AG09319 (cell line): ENCODE measurements around the gene OVCH1.
A peak's percentile ranks its signal among the peaks of the same experiment; 100 is the strongest.
"Not testable (repeated sequence)": the region's sequence is repeated elsewhere in the genome, so short reads cannot be mapped to it uniquely, and the experiment has no call there.

ENCODE experiments used
- DNase-seq: peaks from one replicate; pipeline ENCODE4 v3.0.0-alpha.2; 2010; ENCODE audit warnings: low read depth; ENCODE audit errors: extremely low read depth
- TF ChIP-seq, protein P1 (sequence below): IDR thresholded peaks from 2 replicates; pipeline ENCODE4 v1.5.1; 2011; ENCODE audit warnings: low read depth, mild to moderate bottlenecking, inconsistent platforms, low read length, moderate library complexity

OVCH1 gene

DNA sequence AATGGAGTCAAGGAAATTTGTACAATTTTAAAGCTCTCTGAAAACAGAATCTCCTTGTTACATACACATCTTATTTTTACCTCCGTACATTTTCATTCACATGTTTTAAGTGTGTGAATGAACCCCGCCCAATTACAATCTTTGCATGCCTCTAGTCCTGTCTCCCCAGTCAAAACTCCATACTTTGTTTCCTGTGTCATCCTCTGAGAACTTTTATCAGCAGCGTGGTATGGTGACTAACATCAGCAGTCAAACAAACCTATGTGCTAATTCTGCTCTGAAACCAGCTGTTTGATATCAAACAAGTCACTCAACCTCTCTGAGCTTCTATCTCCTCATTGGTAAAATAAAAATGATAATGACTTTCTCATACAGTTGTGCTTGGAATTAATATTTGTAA is 100.7 kb downstream of the OVCH1 start:
- TF ChIP-seq, protein P1, sequence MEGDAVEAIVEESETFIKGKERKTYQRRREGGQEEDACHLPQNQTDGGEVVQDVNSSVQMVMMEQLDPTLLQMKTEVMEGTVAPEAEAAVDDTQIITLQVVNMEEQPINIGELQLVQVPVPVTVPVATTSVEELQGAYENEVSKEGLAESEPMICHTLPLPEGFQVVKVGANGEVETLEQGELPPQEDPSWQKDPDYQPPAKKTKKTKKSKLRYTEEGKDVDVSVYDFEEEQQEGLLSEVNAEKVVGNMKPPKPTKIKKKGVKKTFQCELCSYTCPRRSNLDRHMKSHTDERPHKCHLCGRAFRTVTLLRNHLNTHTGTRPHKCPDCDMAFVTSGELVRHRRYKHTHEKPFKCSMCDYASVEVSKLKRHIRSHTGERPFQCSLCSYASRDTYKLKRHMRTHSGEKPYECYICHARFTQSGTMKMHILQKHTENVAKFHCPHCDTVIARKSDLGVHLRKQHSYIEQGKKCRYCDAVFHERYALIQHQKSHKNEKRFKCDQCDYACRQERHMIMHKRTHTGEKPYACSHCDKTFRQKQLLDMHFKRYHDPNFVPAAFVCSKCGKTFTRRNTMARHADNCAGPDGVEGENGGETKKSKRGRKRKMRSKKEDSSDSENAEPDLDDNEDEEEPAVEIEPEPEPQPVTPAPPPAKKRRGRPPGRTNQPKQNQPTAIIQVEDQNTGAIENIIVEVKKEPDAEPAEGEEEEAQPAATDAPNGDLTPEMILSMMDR = no peak
- no peak for DNase-seq

GRCh38 chr12:29395356-29395755 is 102.1 kb downstream of the OVCH1 start:
- DNase-seq = no peak
- TF ChIP-seq, protein P1 = no peak

DNA sequence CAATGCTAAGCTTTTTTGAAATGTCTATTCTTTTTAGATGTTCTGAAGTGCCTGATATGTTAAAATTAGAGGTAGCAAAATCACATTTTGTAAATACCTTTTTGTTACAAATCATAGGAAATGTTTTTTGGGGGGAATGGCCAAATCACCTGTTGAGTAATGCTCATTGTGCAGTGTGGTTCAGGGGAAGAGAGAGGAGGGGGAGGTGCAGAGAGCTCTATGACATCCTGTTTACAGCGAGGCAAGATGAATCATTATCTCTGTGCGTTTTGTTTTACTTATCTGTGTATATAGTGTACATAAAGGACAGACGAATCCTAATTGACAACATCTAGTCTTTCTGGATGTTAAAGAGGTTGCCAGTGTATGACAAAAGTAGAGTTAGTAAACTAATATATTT is 107.1 kb downstream of the OVCH1 start:
- DNase-seq = not testable (repeated sequence)

GRCh38 chr12:29389295-29389919 is 108.1 kb downstream of the OVCH1 start:
- TF ChIP-seq, protein P1 = no peak
- DNase-seq = no peak

DNA sequence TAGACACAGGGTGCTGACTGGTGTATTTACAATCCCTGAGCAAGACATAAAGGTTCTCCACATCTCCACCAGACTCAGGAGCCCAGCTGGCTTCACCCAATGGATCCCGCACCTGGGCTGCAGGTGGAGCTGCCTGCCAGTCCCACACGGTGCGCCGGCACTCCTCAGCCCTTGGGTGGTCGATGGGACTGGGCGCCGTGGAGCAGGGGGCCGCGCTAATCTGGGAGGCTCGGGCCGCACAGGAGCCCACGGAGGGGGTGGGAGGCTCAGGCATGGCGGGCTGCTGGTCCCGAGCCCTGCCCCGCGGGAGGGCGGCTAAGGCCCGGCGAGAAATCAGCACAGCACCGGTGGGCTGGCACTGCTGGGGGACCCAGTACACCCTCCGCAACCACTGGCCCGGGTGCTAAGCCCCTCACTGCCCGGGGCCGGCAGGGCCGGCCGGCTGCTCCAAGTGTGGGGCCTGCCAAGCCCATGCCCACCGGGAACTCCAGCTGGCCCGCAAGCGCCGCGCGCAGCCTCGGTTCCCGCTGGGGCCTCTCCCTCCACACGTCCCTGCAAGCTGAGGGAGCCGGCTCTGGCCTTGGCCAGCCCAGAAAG is 111.3 kb downstream of the OVCH1 start:
- not testable (repeated sequence) for DNase-seq

GRCh38 chr12:29385194-29385593 is 112.3 kb downstream of the OVCH1 start:
- not testable (repeated sequence) for DNase-seq

GRCh38 chr12:29382251-29382650 is 115.2 kb downstream of the OVCH1 start:
- TF ChIP-seq, protein P1 = no peak
- no peak for DNase-seq

DNA sequence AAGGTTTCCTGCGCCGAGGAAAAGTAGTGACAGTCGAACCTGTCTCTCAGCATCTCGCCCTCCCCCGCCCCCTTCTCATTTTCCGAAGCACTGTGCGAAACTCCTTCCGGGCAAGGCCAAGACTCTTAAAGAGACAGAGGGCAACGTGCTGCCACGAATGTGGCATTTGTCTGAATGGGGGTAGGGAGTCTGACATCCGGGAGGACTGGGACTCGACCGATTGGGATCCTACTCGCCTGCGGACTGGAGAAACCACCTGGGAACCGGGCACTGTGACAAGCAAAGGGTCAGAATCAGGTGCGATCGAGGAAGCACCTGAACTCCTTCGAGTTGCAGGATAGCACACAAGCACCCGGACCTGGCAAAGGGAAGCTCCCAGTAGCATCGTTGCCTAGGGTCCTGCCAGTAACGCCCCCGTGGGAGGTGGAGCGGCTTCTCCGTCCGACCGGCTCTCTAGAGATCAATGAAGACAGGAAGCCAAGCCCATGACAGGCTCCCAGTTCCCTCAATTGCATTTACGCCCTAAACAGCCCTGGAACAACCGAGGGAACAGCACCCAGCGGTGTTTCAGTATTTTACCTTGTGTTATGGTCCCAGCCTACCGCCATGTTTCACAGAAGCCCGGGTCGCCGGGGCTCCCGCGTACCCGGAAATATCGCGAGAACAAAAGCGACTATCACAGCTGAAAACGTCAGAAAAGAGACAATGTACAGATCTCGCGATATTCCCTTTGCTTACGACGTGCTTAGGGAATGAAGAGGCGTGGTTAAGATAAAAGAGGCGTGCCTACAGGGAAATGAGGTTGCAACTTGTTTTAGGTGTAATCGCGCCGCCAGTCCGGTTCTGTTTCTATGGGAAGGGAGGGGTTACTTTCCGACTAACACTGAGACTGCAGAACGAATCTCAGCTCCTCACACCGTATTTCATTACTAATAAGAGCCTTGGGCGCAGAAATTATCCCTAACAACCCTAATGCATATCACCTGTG is 116.7 kb downstream of the OVCH1 start, which contains the start of gene ERGIC2:
Gene ERGIC2, minus strand, starts transcription at position 637 of the 988 bp plus-strand sequence. CDS start 9,539 bp downstream, outside the sequence.
- TF ChIP-seq, protein P1 = no peak
- DNase-seq = peak; percentile 97
